Measurements from ENCODE around the gene GPN3.
"Not testable (repeated sequence)": the region's sequence is repeated elsewhere in the genome, so short reads cannot be mapped to it uniquely, and the experiment has no call there.

The GPN3 gene

GRCh38 chr12:110436231-110436630 is 31.8 kb downstream of the GPN3 start:
- no peak for DNase-seq

- DNase-seq: no peak
These were observed 36.0 kb downstream of the GPN3 start for GRCh38 chr12:110431957-110432587.

- not testable (repeated sequence) for DNase-seq
These were observed 38.4 kb downstream of the GPN3 start for GRCh38 chr12:110429676-110430075.

GRCh38 chr12:110426406-110426805 is 41.7 kb downstream of the GPN3 start:
- DNase-seq: no peak

- no peak for DNase-seq
These were observed 43.8 kb downstream of the GPN3 start for GRCh38 chr12:110424237-110424636.

GRCh38 chr12:110421701-110422100 is 46.4 kb downstream of the GPN3 start:
- no peak for DNase-seq

- no peak for DNase-seq
These were observed 46.8 kb downstream of the GPN3 start for GRCh38 chr12:110421159-110421661.

GRCh38 chr12:110420644-110421043 is 47.4 kb downstream of the GPN3 start:
- DNase-seq: not testable (repeated sequence)

GRCh38 chr12:110417113-110417512 is 50.9 kb downstream of the GPN3 start:
- DNase-seq: not testable (repeated sequence)

GRCh38 chr12:110410086-110410485 is 58.0 kb downstream of the GPN3 start:
- DNase-seq: not testable (repeated sequence)

- DNase-seq: not testable (repeated sequence)
These were observed 62.9 kb downstream of the GPN3 start for GRCh38 chr12:110405126-110405662.

GRCh38 chr12:110403976-110404682 is 63.9 kb downstream of the GPN3 start:
- DNase-seq: peak; percentile 83

- peak; percentile 90 for DNase-seq
These were observed 64.7 kb downstream of the GPN3 start, which contains the start of gene ANAPC7 for GRCh38 chr12:110403146-110403975. ANAPC7 (minus strand) TSS chr12:110403708; CDS start chr12:110403627, 81 bp downstream.
